Fibroblast of skin of abdomen (primary cell): ENCODE measurements around the gene TPRG1L.
"Not testable (repeated sequence)": the region's sequence is repeated elsewhere in the genome, so short reads cannot be mapped to it uniquely, and the experiment has no call there.

Experiments used
- DNase-seq: peaks from one replicate; pipeline ENCODE4 v3.0.0-alpha.2; 2013

The TPRG1L gene

GRCh38 chr1:3609769-3610526 lies 14.9 kb upstream of the TPRG1L start:
- no peak for DNase-seq

GRCh38 chr1:3610527-3611169 lies 14.2 kb upstream of the TPRG1L start:
- peak; percentile 47 for DNase-seq

GRCh38 chr1:3611170-3612019 lies 13.4 kb upstream of the TPRG1L start, which contains the start of gene MEGF6:
Gene MEGF6, minus strand, starts transcription at chr1:3611508. Its CDS starts 240 bp downstream, at chr1:3611268.
- peak; percentile 30 for DNase-seq

DNA sequence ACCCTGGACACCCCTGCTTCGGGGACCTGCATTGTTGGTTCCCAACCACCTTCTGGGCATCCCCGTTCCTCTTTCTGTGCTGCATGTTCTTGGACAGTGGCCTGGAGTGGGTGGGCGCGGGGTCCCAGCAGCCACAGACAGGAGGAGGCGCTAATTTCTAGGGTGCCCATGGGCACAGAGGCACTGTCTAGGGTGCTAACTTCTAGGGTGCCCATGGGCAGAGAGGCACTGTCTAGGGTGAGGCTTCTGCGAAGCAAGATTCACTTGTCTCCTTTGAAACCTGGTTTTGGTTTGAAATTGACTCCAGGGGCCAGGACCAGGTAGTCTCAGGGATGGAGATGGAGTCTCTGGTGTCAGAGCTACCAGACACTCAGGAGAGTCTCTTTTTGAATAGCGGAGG lies 12.7 kb upstream of the TPRG1L start:
- no peak for DNase-seq

GRCh38 chr1:3614755-3615742 lies 9.8 kb upstream of the TPRG1L start:
- DNase-seq, result no peak

GRCh38 chr1:3616861-3617260 lies 8.0 kb upstream of the TPRG1L start:
- no peak for DNase-seq

DNA sequence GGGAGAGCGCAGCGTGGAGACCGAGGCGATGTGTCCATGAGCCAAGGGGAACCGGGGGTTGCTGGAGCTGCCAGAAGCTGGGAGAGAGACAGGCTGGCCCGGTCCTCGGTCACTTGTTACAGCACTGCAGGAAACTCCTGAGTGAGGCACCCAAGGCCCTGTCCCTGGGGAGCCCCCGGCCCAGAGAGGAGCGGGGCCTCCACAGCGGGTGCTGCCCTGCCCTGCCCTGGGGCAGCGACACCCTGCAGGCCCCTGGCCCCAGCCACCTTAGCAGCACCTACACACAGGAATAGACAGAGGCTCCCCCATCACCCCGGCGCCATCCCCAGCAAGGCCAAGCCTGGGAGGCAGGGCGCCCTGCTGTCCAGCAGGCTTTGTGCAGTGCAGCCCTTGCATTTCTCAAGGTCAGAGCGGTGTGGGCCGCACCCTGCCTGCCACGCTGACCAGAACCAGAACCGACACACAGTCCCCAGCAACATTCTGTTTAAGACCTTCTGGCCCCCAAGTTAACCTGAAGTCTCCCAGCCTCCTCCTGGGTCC lies 6.9 kb upstream of the TPRG1L start:
- no peak for DNase-seq

DNA sequence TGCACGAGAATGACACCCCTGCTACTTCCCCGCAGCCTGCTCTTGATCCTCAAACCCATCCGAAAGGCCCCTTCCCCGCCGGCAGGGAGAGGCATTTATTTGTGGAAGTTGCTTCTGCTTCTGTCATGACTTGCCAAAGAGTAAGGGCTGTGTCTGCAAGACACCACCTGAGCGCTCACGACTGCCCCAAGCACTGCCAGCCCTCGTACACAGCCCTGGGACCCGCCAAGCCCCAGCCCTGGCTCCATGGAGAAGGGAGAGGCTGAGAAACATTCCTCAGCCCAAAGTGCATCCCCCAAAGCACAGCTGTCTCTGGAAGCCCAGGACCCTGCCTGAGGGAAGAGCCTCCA lies 6.3 kb upstream of the TPRG1L start:
- DNase-seq, result no peak

GRCh38 chr1:3618881-3619671 lies 5.7 kb upstream of the TPRG1L start:
- DNase-seq, result peak; percentile 69

- DNase-seq, result no peak
These were observed 4.1 kb upstream of the TPRG1L start for GRCh38 chr1:3620708-3621107.

DNA sequence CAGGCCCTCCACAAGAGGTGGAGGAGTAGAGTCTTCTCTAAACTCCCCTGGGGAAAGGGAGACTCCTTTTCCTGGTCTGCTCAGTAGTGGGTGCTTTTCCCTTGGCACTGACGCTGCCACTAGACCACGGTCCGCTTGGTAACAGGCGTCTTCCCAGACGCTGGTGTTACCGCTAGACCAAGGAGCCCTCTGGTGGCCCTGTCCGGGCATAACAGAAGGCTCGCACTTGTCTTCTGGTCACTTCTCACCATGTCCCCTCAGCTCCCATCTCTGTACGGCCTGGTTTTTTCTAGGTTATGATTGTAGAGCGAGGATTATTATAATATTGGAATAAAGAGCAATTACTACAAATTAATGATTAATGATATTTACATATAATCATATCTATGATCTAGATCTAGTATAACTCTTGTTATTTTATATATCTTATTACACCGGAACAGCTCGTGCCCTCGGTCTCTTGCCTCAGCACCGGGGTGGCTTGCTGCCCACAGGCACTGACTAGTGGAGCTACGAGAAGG lies 3.6 kb upstream of the TPRG1L start:
- peak; percentile 24 for DNase-seq

DNA sequence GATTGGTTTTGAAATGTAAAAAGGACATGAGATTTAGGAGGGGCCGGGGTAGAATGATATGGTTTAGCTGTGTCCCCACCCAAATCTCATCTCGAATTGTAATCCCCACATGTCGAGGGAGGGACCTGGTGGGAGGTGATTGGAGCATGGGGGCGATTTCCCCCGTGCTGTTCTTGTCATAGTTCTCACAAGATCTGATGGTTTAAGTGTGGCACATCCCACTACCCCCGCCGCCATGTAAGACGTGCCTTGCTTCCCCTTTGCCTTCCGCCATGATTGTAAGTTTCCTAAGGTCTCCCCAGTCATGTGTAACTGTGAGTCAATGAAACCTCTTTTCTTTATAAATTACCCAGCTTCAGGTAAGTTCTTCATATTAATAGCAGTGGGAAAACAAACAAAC lies 2.7 kb upstream of the TPRG1L start:
- not testable (repeated sequence) for DNase-seq

DNA sequence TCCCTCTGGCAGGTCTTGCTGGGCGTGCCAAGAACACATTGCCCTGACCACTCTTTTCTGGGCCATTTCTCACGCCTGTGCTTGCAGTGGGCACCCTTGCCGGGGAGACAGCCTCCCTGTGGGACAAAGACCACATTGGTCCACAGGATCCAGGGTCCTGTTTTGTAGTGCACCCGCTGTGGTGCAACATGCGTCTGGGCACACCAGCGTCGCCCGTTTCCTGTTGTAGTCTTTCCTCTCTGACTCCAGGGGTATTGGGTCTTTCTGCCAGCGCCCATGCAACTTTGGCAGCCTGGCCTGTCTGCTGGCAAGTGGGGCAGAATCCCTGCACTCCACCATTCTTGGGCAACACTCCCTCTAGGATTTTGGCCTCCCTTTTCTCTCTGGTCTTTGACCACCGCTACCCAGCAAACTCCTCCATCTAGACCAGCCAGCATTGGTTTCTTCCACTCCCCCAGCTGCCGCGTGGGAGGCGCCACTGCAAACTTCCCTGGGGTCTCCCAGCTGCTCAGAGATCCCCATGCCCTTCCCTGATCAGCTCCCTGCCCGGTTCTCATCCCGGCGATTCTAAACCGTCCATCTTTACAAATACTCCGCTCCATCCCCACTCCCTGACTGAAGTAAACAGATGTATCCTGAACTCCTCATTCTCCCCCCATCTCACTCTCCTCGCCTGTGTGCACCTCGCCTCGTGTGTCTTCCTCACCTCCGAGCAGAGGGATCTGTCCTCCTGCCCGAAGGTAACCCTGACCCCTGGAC lies 1.2 kb upstream of the TPRG1L start:
- no peak for DNase-seq

GRCh38 chr1:3625151-3625907 lies 514 bp downstream of the TPRG1L start:
- no peak for DNase-seq

- no peak for DNase-seq
These were observed 1.2 kb downstream of the TPRG1L start for GRCh38 chr1:3626025-3626424.

DNA sequence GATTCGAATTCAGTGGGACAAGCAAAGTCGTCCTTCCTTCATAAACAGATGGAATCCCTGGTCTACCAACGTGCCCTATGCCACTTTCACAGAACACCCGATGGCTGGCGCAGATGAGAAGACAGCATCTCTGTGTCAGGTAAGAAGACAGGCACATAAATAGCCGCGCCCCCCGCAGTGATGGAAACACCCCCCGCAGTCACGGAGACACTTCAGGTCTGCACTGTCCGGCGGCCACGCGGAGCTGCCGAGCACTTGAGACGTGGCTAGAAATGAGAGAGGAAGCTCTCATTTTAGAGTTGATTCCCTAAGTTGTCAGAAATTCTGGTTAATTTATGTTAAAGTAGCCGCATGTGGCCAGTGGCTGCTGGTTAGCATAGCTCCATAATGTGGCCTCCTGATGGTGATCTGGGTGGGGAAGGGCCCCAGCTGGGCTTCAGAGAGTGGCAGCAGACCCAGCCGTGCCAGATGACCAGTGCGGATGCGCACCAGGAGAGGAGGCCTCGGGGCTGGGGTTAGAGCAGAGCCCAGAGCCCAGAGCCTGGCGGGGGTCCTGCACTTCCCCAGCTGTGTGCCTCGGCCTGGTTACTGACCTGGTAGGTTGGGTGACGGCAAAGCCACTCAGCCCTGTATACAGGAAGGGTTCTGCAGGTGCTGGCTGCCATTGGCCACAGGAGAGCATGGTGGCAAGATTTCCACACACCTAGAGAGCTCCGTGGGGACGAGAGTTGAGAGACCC lies 2.9 kb downstream of the TPRG1L start:
- DNase-seq, result no peak

GRCh38 chr1:3628445-3628844 lies 3.6 kb downstream of the TPRG1L start:
- DNase-seq, result no peak

DNA sequence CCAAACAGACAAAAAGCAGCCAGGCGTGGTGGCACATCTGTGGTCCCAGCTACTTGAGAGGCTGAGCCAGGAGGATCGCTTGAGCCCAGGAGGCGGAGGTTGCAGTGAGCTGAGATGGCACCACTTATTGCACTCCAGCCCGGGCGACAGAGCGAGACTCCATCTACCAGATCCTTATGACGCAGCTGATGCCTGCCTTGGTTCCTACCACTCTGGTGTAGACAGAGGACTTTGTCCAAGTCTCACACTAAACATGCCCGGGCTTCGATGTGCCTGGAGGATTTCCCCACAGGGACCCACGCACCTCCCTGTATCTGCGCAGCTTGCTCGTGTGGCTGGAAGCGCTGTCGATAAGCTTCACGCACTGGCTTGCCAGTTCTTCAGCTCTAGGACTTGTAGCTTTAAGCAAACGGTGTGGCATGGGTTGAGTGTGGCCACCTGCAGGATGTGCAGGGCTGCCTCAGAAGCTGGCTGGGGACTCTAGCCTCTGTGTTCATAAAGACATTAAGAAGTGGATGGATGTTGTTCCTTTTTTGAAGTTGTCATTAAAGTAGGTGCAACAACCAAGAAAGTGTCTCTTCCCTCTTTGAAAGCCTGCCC lies 4.8 kb downstream of the TPRG1L start:
- DNase-seq, result no peak
